BE2C (cell line): ENCODE measurements around the gene HS2ST1.
"Not testable (repeated sequence)": the region's sequence is repeated elsewhere in the genome, so short reads cannot be mapped to it uniquely, and the experiment has no call there.

Experiments
- DNase-seq: peaks from one replicate; pipeline ENCODE4 v3.0.0-alpha.2; 2020
- H3K27me3 ChIP-seq: fragments of 250-450 bp; sonication (Bioruptor Pico); 2 replicates; pipeline ENCODE4 v1.5.1; 2020; ENCODE audit warnings: mild to moderate bottlenecking
- H3K36me3 ChIP-seq: fragments of 250-450 bp; sonication (Bioruptor Pico); 2 replicates; pipeline ENCODE4 v1.5.1; 2020; ENCODE audit warnings: mild to moderate bottlenecking
- H3K4me1 ChIP-seq: fragments of 250-450 bp; sonication (Bioruptor Pico); 2 replicates; pipeline ENCODE4 v1.5.1; 2020
- H3K4me3 ChIP-seq: 2 replicates; pipeline ENCODE4 v1.5.1; 2011; ENCODE audit warnings: low read depth, low read length
- H3K9me3 ChIP-seq: fragments of 250-450 bp; sonication (Bioruptor Pico); 2 replicates; pipeline ENCODE4 v1.5.1; 2020
- CTCF ChIP-seq: IDR thresholded peaks from 2 replicates; pipeline ENCODE4 v1.5.1; 2012; ENCODE audit warnings: mild to moderate bottlenecking, low read depth, low read length

Gene HS2ST1

GRCh38 chr1:87000460-87000859, 86.0 kb downstream of the HS2ST1 start:
- Histone ChIP-seq H3K4me1 (no peaks in the 10 kb centered on the region), H3K4me3 (no peak overlapping the region), H3K27me3 (no peaks in the 10 kb centered on the region), H3K9me3 (no peaks in the 10 kb centered on the region), H3K36me3 (no peaks in the 10 kb centered on the region)
- TF ChIP-seq CTCF, result no peak
- no peak for DNase-seq

- no peak for DNase-seq
- TF ChIP-seq CTCF, result no peak
- H3K4me1 ChIP-seq, result no peaks in the 10 kb centered on the region
These were observed 90.4 kb downstream of the HS2ST1 start for GRCh38 chr1:87004857-87005256.

GRCh38 chr1:87007323-87007722, 92.9 kb downstream of the HS2ST1 start:
- no peaks in the 10 kb centered on the region for H3K9me3 ChIP-seq
- H3K4me1 ChIP-seq, result no peaks in the 10 kb centered on the region
- no peaks in the 10 kb centered on the region for H3K36me3 ChIP-seq
- no peak overlapping the region for H3K4me3 ChIP-seq
- H3K27me3 ChIP-seq, result no peaks in the 10 kb centered on the region
- no peak for DNase-seq
- TF ChIP-seq CTCF, result no peak

More at GRCh38 chr1:87004857-87005256, 90.4 kb downstream of the HS2ST1 start:
- H3K4me3 ChIP-seq, result no peak overlapping the region
- H3K27me3 ChIP-seq, result no peaks in the 10 kb centered on the region
- no peaks in the 10 kb centered on the region for H3K36me3 ChIP-seq
- H3K9me3 ChIP-seq, result no peaks in the 10 kb centered on the region

- not testable (repeated sequence) for H3K9me3 ChIP-seq, H3K27me3 ChIP-seq, H3K4me3 ChIP-seq, H3K4me1 ChIP-seq, DNase-seq, H3K36me3 ChIP-seq
These were observed 99.0 kb downstream of the HS2ST1 start for GRCh38 chr1:87013385-87013784.

GRCh38 chr1:87017998-87018672, 103.7 kb downstream of the HS2ST1 start:
- Histone ChIP-seq H3K36me3 (no peaks in the 10 kb centered on the region), H3K27me3 (no peaks in the 10 kb centered on the region), H3K4me3 (no peak overlapping the region), H3K4me1 (no peaks in the 10 kb centered on the region), H3K9me3 (no peaks in the 10 kb centered on the region)
- TF ChIP-seq CTCF, result no peak
- DNase-seq, result no peak

GRCh38 chr1:87023326-87023725, 108.9 kb downstream of the HS2ST1 start:
- no peaks in the 10 kb centered on the region for H3K4me1 ChIP-seq
- no peak overlapping the region for H3K4me3 ChIP-seq
- no peaks in the 10 kb centered on the region for H3K36me3 ChIP-seq
- no peaks in the 10 kb centered on the region for H3K9me3 ChIP-seq
- DNase-seq, result no peak
- no peaks in the 10 kb centered on the region for H3K27me3 ChIP-seq
- TF ChIP-seq CTCF, result no peak
